GM18951 (cell line): ENCODE measurements around the gene MAPKAPK2.

ENCODE experiments used
- POLR2A ChIP-seq: IDR thresholded peaks from 4 replicates; pipeline ENCODE4 v1.6.1; 2011; ENCODE audit warnings: mild to moderate bottlenecking; ENCODE audit not compliant: insufficient read length, insufficient read depth; ENCODE audit errors: extremely low read depth
- in situ Hi-C: fragments of 300-500 bp; cut with MboI; formaldehyde crosslinking; loops from one replicate; pipeline ENCODE4 v1.12.0; 2022; ENCODE audit warnings: low sequenced_read_pairs, mixed read lengths, inconsistent platforms; ENCODE audit not compliant: unreplicated experiment

The MAPKAPK2 gene

DNA sequence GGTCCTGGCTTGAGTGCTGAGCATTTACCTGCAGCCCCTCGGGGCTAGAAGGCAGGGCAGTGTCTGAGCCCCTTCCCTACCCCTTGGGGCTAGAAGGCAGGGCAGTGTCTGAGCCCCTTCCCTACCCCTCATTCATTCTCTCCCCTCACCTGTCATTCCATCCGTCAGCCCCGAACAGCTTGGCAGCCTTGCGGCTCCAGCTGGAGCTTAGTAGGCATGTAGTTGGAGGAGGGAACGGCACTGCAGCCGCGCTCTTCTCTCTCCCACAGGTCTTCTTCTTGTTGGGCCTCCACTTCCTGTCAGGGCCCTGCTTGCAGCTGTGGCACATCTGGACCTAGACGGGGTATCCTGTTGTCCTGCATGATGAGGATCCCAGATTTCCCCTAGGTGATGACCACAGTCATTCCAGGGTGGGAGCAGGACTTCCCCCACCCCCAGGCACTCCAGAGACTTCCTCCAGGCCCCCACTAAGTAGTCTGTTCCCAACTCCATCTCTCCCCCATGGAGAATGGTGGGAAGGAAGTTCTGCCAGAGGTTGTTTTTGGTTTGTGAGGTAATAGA lies 22.2 kb downstream of the MAPKAPK2 start:
- no peak for TF ChIP-seq POLR2A
- in situ Hi-C loops: no loop called here

DNA sequence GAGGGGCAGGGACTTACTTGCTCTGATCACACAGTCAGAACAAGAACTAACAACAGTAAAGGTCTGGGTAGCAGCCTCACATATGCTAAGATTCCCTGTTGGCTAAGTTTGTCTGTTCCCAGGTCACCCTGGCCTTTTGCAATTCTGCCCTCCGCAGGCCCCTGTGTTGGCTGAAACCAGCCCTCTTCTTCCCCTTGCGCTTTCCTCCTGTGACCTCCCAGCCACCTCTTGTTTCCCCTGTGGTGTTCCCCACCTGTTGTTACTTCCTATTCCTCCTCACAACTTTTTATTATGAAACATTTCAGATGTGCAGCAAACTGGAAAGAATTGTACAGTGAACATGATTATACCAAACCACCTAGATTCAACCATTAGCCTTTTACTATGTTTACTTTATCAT lies 23.4 kb downstream of the MAPKAPK2 start:
- TF ChIP-seq POLR2A: no peak
- in situ Hi-C loops: no loop called here

DNA sequence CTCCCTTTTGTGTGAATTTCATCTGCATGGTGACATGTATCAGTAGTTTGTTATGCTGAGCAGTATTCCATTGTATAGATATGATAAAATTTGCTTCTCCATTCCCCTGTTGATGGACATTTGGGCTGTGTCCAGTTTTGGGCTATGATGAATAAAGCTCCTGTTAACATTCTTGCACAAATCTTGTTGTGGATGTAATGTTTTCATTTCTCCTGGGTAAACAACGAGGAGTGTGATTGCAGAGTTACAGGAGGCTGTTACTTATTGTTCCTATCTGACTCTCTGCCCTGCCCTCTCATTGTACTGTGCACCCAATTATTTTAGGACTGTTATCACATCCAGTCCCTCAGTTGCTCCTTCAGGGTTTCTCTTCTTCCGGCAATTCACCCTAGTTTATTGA lies 24.2 kb downstream of the MAPKAPK2 start:
- in situ Hi-C loops: no loop called here
- no peak for TF ChIP-seq POLR2A

DNA sequence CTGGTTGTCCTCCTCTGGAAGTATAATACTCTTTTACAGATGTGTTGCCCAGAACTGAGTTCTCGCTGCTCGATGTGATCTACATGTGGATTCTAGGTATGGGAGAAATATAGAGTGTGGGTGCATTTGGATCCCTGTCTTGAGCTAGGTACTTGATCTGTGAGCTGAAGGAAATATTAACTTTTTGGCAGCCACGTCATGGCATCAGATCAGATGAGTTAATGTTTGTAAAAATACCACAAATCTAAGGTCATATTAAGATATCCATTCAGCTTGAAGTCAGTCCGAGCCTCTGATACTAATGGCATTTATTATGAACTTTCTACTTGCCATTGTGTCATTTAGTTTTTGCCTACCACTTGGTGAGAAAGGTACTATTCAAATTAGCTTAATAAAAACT lies 24.6 kb downstream of the MAPKAPK2 start:
- in situ Hi-C loops: no loop called here

DNA sequence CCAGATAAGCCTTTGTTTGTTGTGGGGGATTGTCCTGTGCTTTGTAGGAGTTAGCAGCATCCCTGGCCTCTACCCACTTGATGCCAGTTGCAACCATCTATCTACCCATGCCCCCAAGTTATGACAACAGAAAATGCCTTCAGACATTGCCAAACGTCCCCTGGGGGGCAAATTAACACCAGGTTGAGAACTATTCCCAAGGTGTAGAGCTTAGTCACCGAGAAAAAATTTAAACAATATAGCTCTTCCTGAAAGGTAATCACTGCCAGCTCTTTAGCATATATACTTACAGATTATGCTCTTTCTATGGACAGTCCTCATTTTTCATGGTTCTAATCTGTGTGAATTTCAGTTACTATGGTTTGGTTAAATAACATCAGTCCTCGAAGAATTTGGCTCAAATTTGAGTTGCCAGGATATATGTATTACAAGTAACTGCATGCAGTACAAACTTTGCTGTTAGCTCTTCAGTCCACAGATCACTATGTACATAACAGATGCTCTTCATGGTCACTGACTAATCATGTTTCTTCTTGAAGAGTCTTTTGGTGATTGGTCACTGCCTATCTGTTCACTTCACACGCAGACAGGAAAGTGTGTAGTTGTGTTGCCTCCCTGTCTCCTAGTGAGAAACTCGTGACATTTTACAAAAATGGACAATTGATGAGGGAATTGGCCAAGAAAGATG lies 25.2 kb downstream of the MAPKAPK2 start:
- TF ChIP-seq POLR2A: no peak
- in situ Hi-C loops: no loop called here

More for the DNA sequence above, 24.6 kb downstream of the MAPKAPK2 start:
- no peak for TF ChIP-seq POLR2A

DNA sequence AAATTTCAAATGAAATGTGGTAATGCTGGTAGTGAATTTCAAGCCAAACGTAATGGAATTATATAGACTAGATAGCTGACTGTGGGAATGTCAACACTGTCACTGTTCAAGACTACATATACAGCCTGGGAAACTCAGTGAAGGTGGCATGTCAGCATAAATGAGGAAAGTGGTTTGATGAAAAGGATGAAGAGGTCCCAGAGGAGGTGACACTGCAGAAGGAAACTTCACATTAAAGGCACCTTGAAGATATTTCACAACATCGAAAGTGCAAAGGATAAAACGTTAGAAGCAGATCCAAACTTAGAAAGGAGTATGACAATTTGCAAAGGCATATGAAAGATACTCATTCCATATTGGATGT lies 25.7 kb downstream of the MAPKAPK2 start:
- in situ Hi-C loops: no loop called here
- no peak for TF ChIP-seq POLR2A

GRCh38 chr1:206713070-206713469 lies 28.4 kb downstream of the MAPKAPK2 start:
- TF ChIP-seq POLR2A: no peak
- in situ Hi-C loops: no loop called here

GRCh38 chr1:206713910-206714312 lies 29.2 kb downstream of the MAPKAPK2 start:
- TF ChIP-seq POLR2A: no peak
- in situ Hi-C loops: no loop called here

DNA sequence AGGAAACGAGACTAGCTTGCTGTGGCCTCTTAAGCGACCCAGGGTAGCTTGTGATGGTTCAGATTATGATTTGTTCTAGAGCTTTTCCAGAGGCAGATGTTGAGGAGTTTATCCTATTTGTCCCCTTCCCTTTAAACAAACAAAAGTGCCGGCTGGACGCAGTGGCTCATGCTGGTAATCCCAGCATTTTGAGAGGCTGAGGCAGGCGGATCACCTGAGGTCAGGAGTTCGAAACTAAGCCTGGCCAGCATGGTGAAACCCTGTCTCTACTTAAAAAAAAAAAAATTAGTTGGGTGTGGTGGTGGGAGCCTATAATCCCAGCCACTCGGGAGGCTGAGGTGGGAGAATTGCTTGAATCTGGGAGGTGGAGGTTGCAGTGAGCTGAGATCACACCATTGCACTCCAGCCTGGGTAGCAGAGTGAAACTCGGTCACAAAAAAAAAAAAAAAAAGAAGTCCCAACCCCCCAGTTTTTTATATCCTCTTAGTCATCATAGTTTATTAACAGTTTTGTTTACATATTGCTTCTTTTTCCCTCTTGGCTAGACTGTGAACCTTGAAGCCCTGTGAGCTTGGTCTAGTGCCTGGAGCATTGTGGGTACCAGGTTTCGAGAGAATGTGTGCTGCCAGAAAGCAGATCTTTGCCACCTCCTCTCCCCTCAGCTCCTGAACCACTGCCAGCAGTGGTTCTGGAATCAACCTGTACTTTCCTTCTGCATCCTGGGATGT lies 29.8 kb downstream of the MAPKAPK2 start:
- in situ Hi-C loops: no loop called here
- TF ChIP-seq POLR2A: no peak

- in situ Hi-C loops: no loop called here
- no peak for TF ChIP-seq POLR2A
These were observed 30.4 kb downstream of the MAPKAPK2 start for GRCh38 chr1:206715120-206715519.

DNA sequence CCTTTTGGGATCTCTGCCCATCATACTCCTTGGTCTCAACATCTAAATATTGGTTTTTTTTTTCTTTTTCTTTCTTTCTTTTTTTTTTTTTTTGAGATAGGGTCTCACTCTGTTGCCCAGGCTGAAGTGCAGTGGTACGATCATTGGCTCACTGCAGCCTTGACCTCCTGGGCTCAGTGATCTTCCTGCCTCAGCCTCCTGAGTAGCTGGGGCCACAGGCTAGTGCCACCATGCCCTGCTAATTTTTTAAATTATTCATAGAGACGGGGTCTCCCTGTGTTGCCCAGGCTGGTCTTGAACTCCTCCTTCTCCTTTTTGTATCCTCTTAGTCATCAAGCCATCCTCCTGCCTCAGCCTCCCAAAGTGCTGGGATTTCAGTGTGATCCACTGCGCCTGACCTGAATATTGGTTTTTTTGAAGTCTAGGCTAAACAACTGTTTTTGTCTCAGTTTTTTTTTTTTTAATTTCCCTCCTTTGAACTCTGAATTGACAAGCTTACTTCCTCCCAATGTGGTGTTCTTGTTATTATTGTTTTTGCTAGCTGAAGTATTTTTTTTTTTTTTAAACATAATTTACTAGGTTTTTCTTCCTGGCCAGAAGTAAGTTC lies 30.9 kb downstream of the MAPKAPK2 start:
- in situ Hi-C loops: no loop called here

DNA sequence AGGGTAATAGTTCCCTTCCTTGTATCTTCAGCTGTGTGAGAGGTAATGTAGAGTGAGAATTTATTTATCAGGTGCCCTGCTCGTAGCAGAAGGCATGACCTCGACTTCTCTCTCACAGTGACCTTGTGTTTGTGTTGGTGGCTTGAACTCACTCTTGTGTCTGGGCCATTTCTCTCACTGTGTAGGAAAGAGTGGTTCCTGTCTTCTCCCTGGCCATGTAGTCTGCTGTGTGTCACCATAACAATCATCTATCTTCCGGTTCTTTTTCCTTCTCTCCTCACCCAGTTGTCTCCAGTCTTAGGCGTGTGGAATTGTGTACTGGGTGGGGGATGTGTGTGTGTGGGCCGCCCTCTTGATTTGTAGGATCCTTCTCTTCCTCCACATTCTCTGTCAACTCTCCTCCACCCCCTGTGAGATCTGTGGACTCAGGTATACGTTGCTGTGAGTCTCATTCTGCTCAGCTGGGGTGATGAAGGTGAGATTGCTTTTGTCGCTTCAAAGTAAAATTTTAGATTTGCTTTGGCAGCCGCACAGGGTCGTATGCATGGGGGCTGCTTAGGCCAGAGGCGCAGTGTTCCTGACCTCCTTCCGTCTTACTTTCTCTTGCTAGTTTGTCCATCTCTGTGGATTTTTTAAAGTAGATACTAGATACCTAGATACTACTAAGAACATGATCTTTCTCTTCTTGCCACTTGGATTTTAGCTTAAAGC lies 31.6 kb downstream of the MAPKAPK2 start:
- TF ChIP-seq POLR2A: no peak

More for the DNA sequence above, 30.9 kb downstream of the MAPKAPK2 start:
- TF ChIP-seq POLR2A: no peak

More for the DNA sequence above, 31.6 kb downstream of the MAPKAPK2 start:
- in situ Hi-C loops: no loop called here
